ENCODE measurements around the gene ALDH1A3. TPM values are rescaled to one million over a fixed set of nuclear protein-coding genes. Genes with fewer than 3 reads are reported as not detected.

Gene ALDH1A3
- total and polyA plus RNA-seq, 4 donors, result 2.5 to 21.6 (median 12.3) TPM

- no peak overlapping the region for H3K27ac ChIP-seq (ENCODE audit: low read depth, low read length)
These were observed 13.0 kb upstream of the ALDH1A3 start for GRCh38 chr15:100866386-100867330.

GRCh38 chr15:100867433-100867832, 12.2 kb upstream of the ALDH1A3 start:
- DNase-seq (ENCODE audit: low read depth in 4 of 6, low spot score in 6 of 6), result no peak
- WGBS (ENCODE audit: insufficient coverage), result no CpG with 5 or more reads among the region's 3 CpGs
- no peak overlapping the region for H3K4me3 ChIP-seq (ENCODE audit: low read depth, low read length)

More at GRCh38 chr15:100866386-100867330, 13.0 kb upstream of the ALDH1A3 start:
- H3K9me3 ChIP-seq (ENCODE audit: control insufficient read depth, insufficient read depth, low read length), result no peaks in the 10 kb centered on the region
- DNase-seq (ENCODE audit: low read depth in 4 of 6, low spot score in 6 of 6), result no peak
- H3K4me1 ChIP-seq (ENCODE audit: control insufficient read depth, insufficient read depth, low read length), result peaks cover 3% of the 10 kb centered on the region
- 86% methylated on average over 11 of the region's 12 CpGs for WGBS (ENCODE audit: insufficient coverage)
- no peaks in the 10 kb centered on the region for H3K36me3 ChIP-seq (ENCODE audit: control insufficient read depth, insufficient read depth, low read length)
- no peak overlapping the region for H3K4me3 ChIP-seq (ENCODE audit: low read depth, low read length)
- H3K27me3 ChIP-seq (ENCODE audit: control insufficient read depth, insufficient read depth, low read length), result no peaks in the 10 kb centered on the region

GRCh38 chr15:100869151-100869999, 10.3 kb upstream of the ALDH1A3 start:
- Histone ChIP-seq H3K4me3 (ENCODE audit: low read depth, low read length) (no peak overlapping the region), H3K36me3 (ENCODE audit: control insufficient read depth, insufficient read depth, low read length) (no peaks in the 10 kb centered on the region), H3K27ac (ENCODE audit: low read depth, low read length) (no peak overlapping the region), H3K4me1 (ENCODE audit: control insufficient read depth, insufficient read depth, low read length) (no peaks in the 10 kb centered on the region), H3K9me3 (ENCODE audit: control insufficient read depth, insufficient read depth, low read length) (no peaks in the 10 kb centered on the region), H3K27me3 (ENCODE audit: control insufficient read depth, insufficient read depth, low read length) (peaks cover 5% of the 10 kb centered on the region)
- no peak for DNase-seq (ENCODE audit: low read depth in 4 of 6, low spot score in 6 of 6)
- WGBS (ENCODE audit: insufficient coverage), result 44% methylated on average over 9 of the region's 13 CpGs

More at GRCh38 chr15:100867433-100867832, 12.2 kb upstream of the ALDH1A3 start:
- Histone ChIP-seq H3K27ac (ENCODE audit: low read depth, low read length) (no peak overlapping the region), H3K4me1 (ENCODE audit: control insufficient read depth, insufficient read depth, low read length) (no peaks in the 10 kb centered on the region), H3K36me3 (ENCODE audit: control insufficient read depth, insufficient read depth, low read length) (no peaks in the 10 kb centered on the region), H3K9me3 (ENCODE audit: control insufficient read depth, insufficient read depth, low read length) (no peaks in the 10 kb centered on the region), H3K27me3 (ENCODE audit: control insufficient read depth, insufficient read depth, low read length) (no peaks in the 10 kb centered on the region)

GRCh38 chr15:100873029-100873677, 6.5 kb upstream of the ALDH1A3 start:
- Histone ChIP-seq H3K4me3 (ENCODE audit: low read depth, low read length) (no peak overlapping the region), H3K4me1 (ENCODE audit: control insufficient read depth, insufficient read depth, low read length) (no peaks in the 10 kb centered on the region), H3K27ac (ENCODE audit: low read depth, low read length) (no peak overlapping the region), H3K36me3 (ENCODE audit: control insufficient read depth, insufficient read depth, low read length) (no peaks in the 10 kb centered on the region), H3K9me3 (ENCODE audit: control insufficient read depth, insufficient read depth, low read length) (no peaks in the 10 kb centered on the region), H3K27me3 (ENCODE audit: control insufficient read depth, insufficient read depth, low read length) (peaks cover 24% of the 10 kb centered on the region)
- WGBS (ENCODE audit: insufficient coverage), result 100% methylated on average over 1 of the region's 2 CpGs
- peak; percentile 43 to 94 (median 66) for DNase-seq (ENCODE audit: low read depth in 4 of 6, low spot score in 6 of 6)

- H3K27ac ChIP-seq (ENCODE audit: low read depth, low read length), result no peak overlapping the region
- H3K4me1 ChIP-seq (ENCODE audit: control insufficient read depth, insufficient read depth, low read length), result peaks cover 4% of the 10 kb centered on the region
- no peaks in the 10 kb centered on the region for H3K9me3 ChIP-seq (ENCODE audit: control insufficient read depth, insufficient read depth, low read length)
- no peak for DNase-seq (ENCODE audit: low read depth in 4 of 6, low spot score in 6 of 6)
- H3K4me3 ChIP-seq (ENCODE audit: low read depth, low read length), result no peak overlapping the region
- H3K36me3 ChIP-seq (ENCODE audit: control insufficient read depth, insufficient read depth, low read length), result no peaks in the 10 kb centered on the region
- peaks cover 36% of the 10 kb centered on the region for H3K27me3 ChIP-seq (ENCODE audit: control insufficient read depth, insufficient read depth, low read length)
- WGBS (ENCODE audit: insufficient coverage), result no CpG with 5 or more reads among the region's 2 CpGs
These were observed 4.1 kb upstream of the ALDH1A3 start for GRCh38 chr15:100875495-100875894.

- Histone ChIP-seq H3K4me1 (ENCODE audit: control insufficient read depth, insufficient read depth, low read length) (peaks cover 8% of the 10 kb centered on the region), H3K9me3 (ENCODE audit: control insufficient read depth, insufficient read depth, low read length) (no peaks in the 10 kb centered on the region), H3K27me3 (ENCODE audit: control insufficient read depth, insufficient read depth, low read length) (peaks cover 41% of the 10 kb centered on the region), H3K4me3 (ENCODE audit: low read depth, low read length) (no peak overlapping the region), H3K36me3 (ENCODE audit: control insufficient read depth, insufficient read depth, low read length) (no peaks in the 10 kb centered on the region), H3K27ac (ENCODE audit: low read depth, low read length) (no peak overlapping the region)
- 100% methylated on average over 3 of the region's 7 CpGs for WGBS (ENCODE audit: insufficient coverage)
- DNase-seq (ENCODE audit: low read depth in 4 of 6, low spot score in 6 of 6), result no peak
These were observed 3.7 kb upstream of the ALDH1A3 start for GRCh38 chr15:100875976-100876375.

- H3K4me3 ChIP-seq (ENCODE audit: low read depth, low read length), result no peak overlapping the region
- DNase-seq (ENCODE audit: low read depth in 4 of 6, low spot score in 6 of 6), result no peak
- H3K27me3 ChIP-seq (ENCODE audit: control insufficient read depth, insufficient read depth, low read length), result peaks cover 55% of the 10 kb centered on the region
- peaks cover 8% of the 10 kb centered on the region for H3K4me1 ChIP-seq (ENCODE audit: control insufficient read depth, insufficient read depth, low read length)
- WGBS (ENCODE audit: insufficient coverage), result 90% methylated on average over 9 of the region's 10 CpGs
- H3K36me3 ChIP-seq (ENCODE audit: control insufficient read depth, insufficient read depth, low read length), result no peaks in the 10 kb centered on the region
- no peaks in the 10 kb centered on the region for H3K9me3 ChIP-seq (ENCODE audit: control insufficient read depth, insufficient read depth, low read length)
- H3K27ac ChIP-seq (ENCODE audit: low read depth, low read length), result no peak overlapping the region
These were observed 2.1 kb upstream of the ALDH1A3 start for GRCh38 chr15:100877551-100877950.

GRCh38 chr15:100878130-100878529, 1.5 kb upstream of the ALDH1A3 start:
- H3K4me3 ChIP-seq (ENCODE audit: low read depth, low read length), result no peak overlapping the region
- peaks cover 59% of the 10 kb centered on the region for H3K27me3 ChIP-seq (ENCODE audit: control insufficient read depth, insufficient read depth, low read length)
- WGBS (ENCODE audit: insufficient coverage), result 71% methylated on average over 9 of the region's 11 CpGs
- peaks cover 8% of the 10 kb centered on the region for H3K4me1 ChIP-seq (ENCODE audit: control insufficient read depth, insufficient read depth, low read length)
- no peak for DNase-seq (ENCODE audit: low read depth in 4 of 6, low spot score in 6 of 6)
- no peaks in the 10 kb centered on the region for H3K9me3 ChIP-seq (ENCODE audit: control insufficient read depth, insufficient read depth, low read length)
- no peak overlapping the region for H3K27ac ChIP-seq (ENCODE audit: low read depth, low read length)
- no peaks in the 10 kb centered on the region for H3K36me3 ChIP-seq (ENCODE audit: control insufficient read depth, insufficient read depth, low read length)

- 9% methylated on average over 7 of the region's 12 CpGs for WGBS (ENCODE audit: insufficient coverage)
- H3K4me1 ChIP-seq (ENCODE audit: control insufficient read depth, insufficient read depth, low read length), result peaks cover 8% of the 10 kb centered on the region
- H3K27me3 ChIP-seq (ENCODE audit: control insufficient read depth, insufficient read depth, low read length), result peaks cover 63% of the 10 kb centered on the region
- no peak for DNase-seq (ENCODE audit: low read depth in 4 of 6, low spot score in 6 of 6)
- no peak overlapping the region for H3K27ac ChIP-seq (ENCODE audit: low read depth, low read length)
- no peaks in the 10 kb centered on the region for H3K9me3 ChIP-seq (ENCODE audit: control insufficient read depth, insufficient read depth, low read length)
- no peak overlapping the region for H3K4me3 ChIP-seq (ENCODE audit: low read depth, low read length)
- no peaks in the 10 kb centered on the region for H3K36me3 ChIP-seq (ENCODE audit: control insufficient read depth, insufficient read depth, low read length)
These were observed 983 bp upstream of the ALDH1A3 start for GRCh38 chr15:100878648-100879047.
